AG10803 (cell line): ENCODE measurements around the gene PMEPA1.

ENCODE experiments used
- DNase-seq: peaks from one replicate; pipeline ENCODE4 v3.0.0; 2010; ENCODE audit warnings: low read depth
- H3K4me3 ChIP-seq: 2 replicates; pipeline ENCODE4 v1.5.1; 2011; ENCODE audit warnings: mild to moderate bottlenecking, low read length, control low read depth
- TF ChIP-seq, protein P1 (sequence below): conservative IDR thresholded peaks from 2 replicates; pipeline ENCODE4 v1.5.1; 2011; ENCODE audit warnings: mild to moderate bottlenecking, low read length, control low read depth, inconsistent platforms

Gene PMEPA1, protein sequence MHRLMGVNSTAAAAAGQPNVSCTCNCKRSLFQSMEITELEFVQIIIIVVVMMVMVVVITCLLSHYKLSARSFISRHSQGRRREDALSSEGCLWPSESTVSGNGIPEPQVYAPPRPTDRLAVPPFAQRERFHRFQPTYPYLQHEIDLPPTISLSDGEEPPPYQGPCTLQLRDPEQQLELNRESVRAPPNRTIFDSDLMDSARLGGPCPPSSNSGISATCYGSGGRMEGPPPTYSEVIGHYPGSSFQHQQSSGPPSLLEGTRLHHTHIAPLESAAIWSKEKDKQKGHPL

DNA sequence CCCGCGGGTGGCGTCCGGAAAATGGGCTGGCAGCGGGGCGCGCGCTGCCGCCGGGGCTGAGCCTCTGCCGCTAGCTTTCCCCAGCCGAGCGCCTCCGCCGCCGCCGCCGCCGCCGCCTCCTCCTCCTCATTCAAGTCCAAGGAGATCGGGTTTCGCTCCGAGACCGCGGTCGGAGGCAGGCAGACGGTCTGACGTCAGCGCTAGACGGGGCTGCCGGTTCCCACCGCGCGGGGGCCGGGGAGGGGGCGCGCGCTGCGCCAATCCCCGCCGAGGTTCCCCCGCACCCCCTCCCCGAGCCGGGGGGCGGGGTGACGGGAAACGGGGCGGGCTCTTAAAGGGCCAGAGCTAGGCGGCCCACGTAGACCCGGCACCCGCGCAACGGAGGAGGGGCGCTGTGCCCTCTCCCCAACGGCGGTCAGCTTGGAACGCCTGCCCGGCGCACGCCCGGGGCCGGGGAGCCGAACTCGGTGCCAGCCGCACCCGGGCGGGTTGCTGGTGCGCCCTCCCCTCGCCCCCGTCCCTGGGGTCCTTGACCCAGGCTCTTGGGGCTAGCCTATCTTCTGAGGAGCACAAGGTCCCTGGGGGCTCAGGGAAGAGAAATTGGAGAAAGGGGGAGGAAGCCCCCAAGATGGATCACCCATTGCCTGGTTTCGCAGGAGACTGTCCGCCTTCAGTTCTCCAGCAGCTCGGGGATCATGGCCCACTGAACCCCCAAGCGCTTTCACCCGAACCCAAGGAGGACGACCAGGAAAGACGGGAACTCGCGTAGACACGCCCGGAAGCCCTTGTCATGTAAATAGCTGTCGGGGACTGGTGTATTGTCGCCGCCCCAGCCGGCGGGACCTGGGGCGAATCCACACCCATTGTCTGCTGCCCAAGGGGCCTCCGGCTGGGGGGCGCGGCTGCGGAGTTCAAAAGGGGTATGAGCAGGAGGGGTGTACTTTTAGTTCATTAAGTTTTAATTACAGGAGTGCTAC is at the start of gene PMEPA1:
TSS of gene PMEPA1 (minus strand) at position 193 of the 977 bp plus-strand sequence. CDS start 433 bp downstream, outside the sequence.
- DNase-seq, result peak; percentile 96
- H3K4me3 ChIP-seq, result peak within 1 kb of the TSS; percentile 75
- TF ChIP-seq, protein P1, sequence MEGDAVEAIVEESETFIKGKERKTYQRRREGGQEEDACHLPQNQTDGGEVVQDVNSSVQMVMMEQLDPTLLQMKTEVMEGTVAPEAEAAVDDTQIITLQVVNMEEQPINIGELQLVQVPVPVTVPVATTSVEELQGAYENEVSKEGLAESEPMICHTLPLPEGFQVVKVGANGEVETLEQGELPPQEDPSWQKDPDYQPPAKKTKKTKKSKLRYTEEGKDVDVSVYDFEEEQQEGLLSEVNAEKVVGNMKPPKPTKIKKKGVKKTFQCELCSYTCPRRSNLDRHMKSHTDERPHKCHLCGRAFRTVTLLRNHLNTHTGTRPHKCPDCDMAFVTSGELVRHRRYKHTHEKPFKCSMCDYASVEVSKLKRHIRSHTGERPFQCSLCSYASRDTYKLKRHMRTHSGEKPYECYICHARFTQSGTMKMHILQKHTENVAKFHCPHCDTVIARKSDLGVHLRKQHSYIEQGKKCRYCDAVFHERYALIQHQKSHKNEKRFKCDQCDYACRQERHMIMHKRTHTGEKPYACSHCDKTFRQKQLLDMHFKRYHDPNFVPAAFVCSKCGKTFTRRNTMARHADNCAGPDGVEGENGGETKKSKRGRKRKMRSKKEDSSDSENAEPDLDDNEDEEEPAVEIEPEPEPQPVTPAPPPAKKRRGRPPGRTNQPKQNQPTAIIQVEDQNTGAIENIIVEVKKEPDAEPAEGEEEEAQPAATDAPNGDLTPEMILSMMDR, result no peak

DNA sequence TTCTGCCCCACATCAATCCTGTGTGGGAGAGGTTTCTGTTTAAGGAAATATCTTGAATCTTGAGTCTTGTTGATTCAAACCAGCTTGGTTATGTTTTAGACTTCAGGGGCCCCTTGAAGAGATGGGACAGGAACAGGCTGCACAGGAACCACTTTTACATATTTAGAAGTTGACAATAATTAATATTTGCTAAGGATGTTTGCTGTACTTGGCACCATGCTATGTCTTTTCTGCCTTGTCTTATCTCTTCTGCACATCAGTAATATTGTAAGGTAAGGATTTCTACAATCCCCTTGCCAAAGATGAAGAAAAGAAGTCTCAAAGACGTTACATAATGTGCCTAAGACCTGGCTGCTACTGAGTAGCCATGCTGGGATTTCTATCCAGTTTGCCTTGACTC is 48.0 kb upstream of the PMEPA1 start:
- TF ChIP-seq, protein P1, result no peak
- DNase-seq, result no peak

DNA sequence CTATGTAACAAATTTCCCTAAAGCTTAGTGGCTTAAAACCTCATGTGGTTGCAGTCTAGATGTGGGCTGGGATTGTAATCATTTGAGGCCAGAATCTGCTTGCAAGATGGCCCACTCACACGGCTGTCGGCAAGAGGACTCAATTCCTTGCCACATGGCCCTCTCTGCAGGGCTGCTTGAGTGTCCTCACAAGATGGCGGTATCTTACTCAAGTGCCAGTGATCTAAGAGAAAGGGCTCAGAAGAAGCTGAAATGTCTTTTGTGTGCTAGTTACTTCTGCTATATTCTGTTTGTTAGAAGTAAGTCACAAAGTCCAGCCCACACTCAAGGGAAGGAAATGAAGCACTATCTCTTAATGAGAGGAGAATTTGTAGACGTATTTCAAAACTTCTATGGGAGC is 47.1 kb upstream of the PMEPA1 start:
- no peak for DNase-seq
- H3K4me3 ChIP-seq, result no peak overlapping the region
- TF ChIP-seq, protein P1, result no peak

More for the DNA sequence above, 48.0 kb upstream of the PMEPA1 start:
- H3K4me3 ChIP-seq, result no peak overlapping the region

DNA sequence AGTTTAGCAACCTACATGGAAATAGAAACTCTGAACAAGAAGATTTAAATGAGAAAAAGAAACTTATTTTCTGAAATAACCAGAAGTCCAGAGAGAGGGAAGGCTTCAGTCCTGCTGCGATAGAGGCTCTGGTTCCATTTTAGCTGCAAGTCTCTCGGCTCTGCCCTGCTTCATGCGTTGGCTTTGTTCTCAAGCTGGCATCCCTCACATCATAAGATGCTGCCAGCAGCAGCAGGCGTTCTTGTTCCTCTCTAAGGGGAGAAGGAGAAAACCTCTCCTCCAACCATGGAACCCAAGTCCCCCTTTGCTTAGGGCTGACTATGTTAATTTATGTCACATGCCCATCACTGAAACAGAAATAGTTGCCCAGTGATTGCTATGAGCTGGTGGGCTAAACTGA is 46.4 kb upstream of the PMEPA1 start:
- DNase-seq, result no peak
- H3K4me3 ChIP-seq, result no peak overlapping the region
- TF ChIP-seq, protein P1, result no peak

DNA sequence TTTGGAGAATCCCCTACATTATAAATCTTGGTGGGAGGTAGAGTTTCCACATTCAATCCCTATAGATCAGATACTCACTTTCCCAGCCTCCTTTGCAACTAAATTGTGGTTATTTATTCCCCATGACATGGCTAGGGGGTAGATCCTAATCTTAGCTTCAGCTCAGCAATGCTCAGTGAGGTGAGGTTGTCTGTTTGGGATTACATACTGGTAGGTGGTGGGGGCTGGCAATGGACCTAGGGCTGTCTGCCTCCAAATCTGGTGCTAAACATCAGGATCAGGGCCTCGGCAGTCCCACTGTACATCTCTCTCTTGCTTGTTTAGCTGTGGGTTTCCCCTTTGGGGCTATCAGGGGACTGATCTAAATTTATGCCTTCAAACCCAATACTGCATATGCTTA is 45.8 kb upstream of the PMEPA1 start:
- H3K4me3 ChIP-seq, result no peak overlapping the region
- TF ChIP-seq, protein P1, result no peak
- DNase-seq, result no peak

DNA sequence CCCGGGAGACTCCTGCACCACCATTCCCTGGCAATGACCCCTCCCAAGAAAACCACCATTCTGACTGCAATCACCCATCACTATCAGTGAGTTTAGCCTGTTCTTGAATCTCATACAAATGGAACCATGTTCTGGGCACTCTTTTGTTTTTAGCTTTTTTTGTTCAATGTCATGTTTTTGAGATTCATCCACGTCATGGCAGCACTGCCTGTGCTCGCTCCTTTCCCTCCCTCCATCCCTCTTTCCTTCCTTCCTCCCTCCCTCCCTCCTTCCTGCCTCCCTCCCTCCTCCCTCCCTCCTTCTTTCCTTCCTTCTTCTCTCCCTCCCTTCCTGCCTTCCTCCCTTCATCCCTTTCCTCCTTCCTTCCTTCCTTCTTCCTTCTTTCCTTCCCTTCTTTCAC is 44.4 kb upstream of the PMEPA1 start:
- no peak overlapping the region for H3K4me3 ChIP-seq
- DNase-seq, result no peak
- TF ChIP-seq, protein P1, result no peak
